ENCODE results near the gene ULK4.
"Not testable (repeated sequence)": the region's sequence is repeated elsewhere in the genome, so short reads cannot be mapped to it uniquely, and the experiment has no call there.

Gene ULK4

GRCh38 chr3:41989518-41989917, 27.6 kb upstream of the ULK4 start:
- no peaks in the 10 kb centered on the region for H3K36me3 ChIP-seq
- no peaks in the 10 kb centered on the region for H3K9me3 ChIP-seq
- H3K4me1 ChIP-seq (ENCODE audit: control insufficient read depth in 1 of 2, insufficient read depth in 1 of 2, low read depth in 1 of 2, low read length in 1 of 2), result peaks cover 9 to 12% of the 10 kb centered on the region in 2 experiments
- H3K27me3 ChIP-seq, result no peaks in the 10 kb centered on the region
- TF ChIP-seq CTCF (IDR thresholded peaks at IDR 0.05), result no peak
- no peak overlapping the region for H3K27ac ChIP-seq
- no peak overlapping the region for H3K4me3 ChIP-seq (ENCODE audit: low read depth in 1 of 2, low read length in 1 of 2)

GRCh38 chr3:41987627-41988026, 25.7 kb upstream of the ULK4 start:
- H3K9me3 ChIP-seq, result no peaks in the 10 kb centered on the region
- H3K4me3 ChIP-seq (ENCODE audit: low read depth in 1 of 2, low read length in 1 of 2), result no peak overlapping the region
- no peaks in the 10 kb centered on the region for H3K36me3 ChIP-seq
- peak overlapping the region; percentile 79 for H3K27ac ChIP-seq
- H3K27me3 ChIP-seq, result no peaks in the 10 kb centered on the region
- no peak for TF ChIP-seq CTCF (IDR thresholded peaks at IDR 0.05)
- peaks cover 9 to 12% of the 10 kb centered on the region in 2 experiments for H3K4me1 ChIP-seq (ENCODE audit: control insufficient read depth in 1 of 2, insufficient read depth in 1 of 2, low read depth in 1 of 2, low read length in 1 of 2)

- no peak for TF ChIP-seq CTCF (IDR thresholded peaks at IDR 0.05)
- H3K4me1 ChIP-seq (ENCODE audit: control insufficient read depth in 1 of 2, insufficient read depth in 1 of 2, low read depth in 1 of 2, low read length in 1 of 2), result peaks cover 9 to 12% of the 10 kb centered on the region in 2 experiments
- no peak overlapping the region for H3K4me3 ChIP-seq (ENCODE audit: low read depth in 1 of 2, low read length in 1 of 2)
- no peaks in the 10 kb centered on the region for H3K9me3 ChIP-seq
- no peaks in the 10 kb centered on the region for H3K36me3 ChIP-seq
- H3K27me3 ChIP-seq, result no peaks in the 10 kb centered on the region
- H3K27ac ChIP-seq, result no peak overlapping the region
Observed at GRCh38 chr3:41986561-41986960, 24.7 kb upstream of the ULK4 start.

GRCh38 chr3:41985018-41985417, 23.1 kb upstream of the ULK4 start:
- no peak for TF ChIP-seq CTCF (IDR thresholded peaks at IDR 0.05)
- Histone ChIP-seq H3K9me3 (no peaks in the 10 kb centered on the region), H3K36me3 (no peaks in the 10 kb centered on the region), H3K27me3 (no peaks in the 10 kb centered on the region), H3K4me1 (ENCODE audit: control insufficient read depth in 1 of 2, insufficient read depth in 1 of 2, low read depth in 1 of 2, low read length in 1 of 2) (peaks cover 9 to 12% of the 10 kb centered on the region in 2 experiments), H3K4me3 (ENCODE audit: low read depth in 1 of 2, low read length in 1 of 2) (no peak overlapping the region), H3K27ac (no peak overlapping the region)

- not testable (repeated sequence) for H3K36me3 ChIP-seq; H3K27ac ChIP-seq; H3K9me3 ChIP-seq; H3K4me3 ChIP-seq (ENCODE audit: low read depth in 1 of 2, low read length in 1 of 2); H3K27me3 ChIP-seq
- H3K4me1 ChIP-seq (ENCODE audit: control insufficient read depth in 1 of 2, insufficient read depth in 1 of 2, low read depth in 1 of 2, low read length in 1 of 2), result peaks cover 9 to 12% of the 10 kb centered on the region in 2 experiments
Observed at GRCh38 chr3:41983091-41983490, 21.2 kb upstream of the ULK4 start.

- not testable (repeated sequence) for H3K4me3 ChIP-seq (ENCODE audit: low read depth in 1 of 2, low read length in 1 of 2); H3K27me3 ChIP-seq; H3K36me3 ChIP-seq; H3K27ac ChIP-seq; H3K4me1 ChIP-seq (ENCODE audit: control insufficient read depth in 1 of 2, insufficient read depth in 1 of 2, low read depth in 1 of 2, low read length in 1 of 2); H3K9me3 ChIP-seq
Observed at GRCh38 chr3:41977401-41977800, 15.5 kb upstream of the ULK4 start.

Measured in neutrophil (primary cell).